Measurements from ENCODE around the gene EVX2.

DNA sequence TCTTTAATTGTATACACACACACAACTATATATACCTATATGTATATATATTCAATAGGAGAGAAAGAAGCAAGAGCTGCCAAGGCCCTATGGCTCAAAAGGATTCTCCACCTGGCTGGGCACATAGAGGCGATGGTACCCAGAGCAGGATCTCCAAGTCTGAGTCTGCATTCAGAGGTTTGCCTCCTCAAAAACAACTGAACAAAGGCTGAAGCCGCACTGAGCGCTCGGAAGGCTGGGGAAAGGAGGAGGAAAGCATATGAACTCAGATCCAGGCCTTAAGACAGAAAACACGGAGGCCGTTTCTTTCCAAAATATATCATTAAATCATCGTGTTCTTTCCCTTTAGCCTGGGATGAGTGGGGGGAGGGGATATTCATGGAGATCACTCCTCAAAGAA is 19.4 kb upstream of the EVX2 start:
- TF ChIP-seq, protein P1, sequence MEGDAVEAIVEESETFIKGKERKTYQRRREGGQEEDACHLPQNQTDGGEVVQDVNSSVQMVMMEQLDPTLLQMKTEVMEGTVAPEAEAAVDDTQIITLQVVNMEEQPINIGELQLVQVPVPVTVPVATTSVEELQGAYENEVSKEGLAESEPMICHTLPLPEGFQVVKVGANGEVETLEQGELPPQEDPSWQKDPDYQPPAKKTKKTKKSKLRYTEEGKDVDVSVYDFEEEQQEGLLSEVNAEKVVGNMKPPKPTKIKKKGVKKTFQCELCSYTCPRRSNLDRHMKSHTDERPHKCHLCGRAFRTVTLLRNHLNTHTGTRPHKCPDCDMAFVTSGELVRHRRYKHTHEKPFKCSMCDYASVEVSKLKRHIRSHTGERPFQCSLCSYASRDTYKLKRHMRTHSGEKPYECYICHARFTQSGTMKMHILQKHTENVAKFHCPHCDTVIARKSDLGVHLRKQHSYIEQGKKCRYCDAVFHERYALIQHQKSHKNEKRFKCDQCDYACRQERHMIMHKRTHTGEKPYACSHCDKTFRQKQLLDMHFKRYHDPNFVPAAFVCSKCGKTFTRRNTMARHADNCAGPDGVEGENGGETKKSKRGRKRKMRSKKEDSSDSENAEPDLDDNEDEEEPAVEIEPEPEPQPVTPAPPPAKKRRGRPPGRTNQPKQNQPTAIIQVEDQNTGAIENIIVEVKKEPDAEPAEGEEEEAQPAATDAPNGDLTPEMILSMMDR (IDR thresholded peaks at IDR 0.05; ENCODE audit: low read length): no peak
- TF ChIP-seq EZH2 (IDR thresholded peaks at IDR 0.05; ENCODE audit: borderline replicate concordance, low read length): no peak

Data from OCI-LY1 (cell line).